Stimulated activated naive CD4-positive, alpha-beta T cell (primary cell): ENCODE results near the gene COL4A3.

ENCODE experiments used
- DNase-seq, 6 experiments: peaks; one replicate each; lab custom pipeline; 2025; lab: John Stamatoyannopoulos, UW

Gene COL4A3

GRCh38 chr2:227293531-227293930, 129.1 kb downstream of the COL4A3 start:
- DNase-seq: no peak

- DNase-seq: no peak
Observed at GRCh38 chr2:227295806-227296205, 131.4 kb downstream of the COL4A3 start.

- DNase-seq: no peak
Observed at GRCh38 chr2:227296671-227297405, 132.4 kb downstream of the COL4A3 start.

- DNase-seq: no peak
Observed at GRCh38 chr2:227301523-227301922, 137.1 kb downstream of the COL4A3 start.

GRCh38 chr2:227308784-227309183, 144.4 kb downstream of the COL4A3 start:
- DNase-seq: no peak

- DNase-seq: no peak
Observed at GRCh38 chr2:227310756-227311110, 146.3 kb downstream of the COL4A3 start.

GRCh38 chr2:227311861-227312506, 147.6 kb downstream of the COL4A3 start:
- no peak for DNase-seq

GRCh38 chr2:227312579-227312978, 148.2 kb downstream of the COL4A3 start:
- no peak for DNase-seq

- no peak for DNase-seq
Observed at GRCh38 chr2:227313310-227313709, 148.9 kb downstream of the COL4A3 start.

- DNase-seq: no peak
Observed at GRCh38 chr2:227317834-227318233, 153.4 kb downstream of the COL4A3 start.

- no peak for DNase-seq
Observed at GRCh38 chr2:227320305-227321094, 156.1 kb downstream of the COL4A3 start.

GRCh38 chr2:227322530-227323205, 158.2 kb downstream of the COL4A3 start:
- DNase-seq: no peak

- no peak for DNase-seq
Observed at GRCh38 chr2:227323818-227324217, 159.4 kb downstream of the COL4A3 start.

- DNase-seq: peak in 1 of 6 experiments; percentile 4
Observed at GRCh38 chr2:227324642-227324994, 160.2 kb downstream of the COL4A3 start.

GRCh38 chr2:227324995-227325838, 160.8 kb downstream of the COL4A3 start, which contains the start of gene MFF:
Gene MFF, plus strand, starts transcription at chr2:227325251. Its CDS starts 5,415 bp downstream, at chr2:227330666.
- peak; percentile 87 to 92 (median 90) for DNase-seq

GRCh38 chr2:227325839-227326195, 161.4 kb downstream of the COL4A3 start:
- DNase-seq: no peak

- no peak for DNase-seq
Observed at GRCh38 chr2:227326783-227327182, 162.4 kb downstream of the COL4A3 start.

- DNase-seq: no peak
Observed at GRCh38 chr2:227335713-227336112, 171.3 kb downstream of the COL4A3 start.

- DNase-seq: no peak
Observed at GRCh38 chr2:227337442-227337841, 173.0 kb downstream of the COL4A3 start.

GRCh38 chr2:227339098-227339599, 174.7 kb downstream of the COL4A3 start:
- no peak for DNase-seq

GRCh38 chr2:227340106-227340505, 175.7 kb downstream of the COL4A3 start:
- DNase-seq: no peak
